GM12878 (cell line): ENCODE results near the gene TEDC1. TPM values are rescaled to one million over a fixed set of nuclear protein-coding genes. Genes with fewer than 3 reads are reported as not detected.

Experiments used
- ATAC-seq: fragments of 200-7000 bp; cut with Tn5 transposase; 3 replicates; pipeline ENCODE4 v1.9.1; 2020; ENCODE audit warnings: mild to moderate bottlenecking, moderate library complexity
- BruUV-seq: library from RNA; stranded (reverse); fragments of 400-500 nt; replicated peaks from 2 replicates; lab custom pipeline; 2021; lab: Mats Ljungman, UMichigan
- CTCF ChIA-PET: fragments of 300-600 bp; sonication (Branson Sonifier 250); formaldehyde crosslinking; extraction: SDS; loops from one replicate; lab custom pipeline; 2021; ENCODE audit warnings: inconsistent platforms; lab: Yijun Ruan, JAX
- POLR2A ChIA-PET: fragments of 350-600 bp; formaldehyde crosslinking; extraction: SDS; loops from one replicate; lab custom pipeline; 2021; ENCODE audit warnings: inconsistent platforms; lab: Charles Lee
- RAD21 ChIA-PET: fragments of 300-600 bp; sonication (Branson Sonifier 250); formaldehyde crosslinking; loops from one replicate; lab custom pipeline; 2023; ENCODE audit warnings: antibody characterized with exemption; ENCODE audit not compliant: unreplicated experiment; lab: Charles Lee
- SMC1A ChIA-PET: fragments of 300-600 bp; sonication (Branson Sonifier 250); formaldehyde crosslinking; loops from one replicate; lab custom pipeline; 2023; ENCODE audit not compliant: unreplicated experiment, uncharacterized antibody; lab: Charles Lee
- DNase-seq: peaks from one replicate; pipeline ENCODE4 v3.0.0-alpha.2; 2011; ENCODE audit warnings: low read depth, low spot score
- FAIRE-seq: peaks from 3 replicates; lab custom pipeline; 2011; peaks lifted over from hg19 to GRCh38; lab: Jason Lieb, UNC
- H2AFZ ChIP-seq: 2 replicates; pipeline ENCODE4 v1.6.0; 2011; ENCODE audit warnings: low read depth, low read length, control low read depth; ENCODE audit not compliant: control insufficient read depth
- H3K27ac ChIP-seq: 2 replicates; pipeline ENCODE4 v1.5.1; 2011; ENCODE audit warnings: control low read depth; ENCODE audit not compliant: control insufficient read depth, insufficient read depth
- H3K27me3 ChIP-seq, 2 experiments: replicated peaks in 1 of 2; 2 replicates each; pipeline versions ENCODE4 v1.6.0 to v1.6.1; 2011; ENCODE audit warnings: low read length in 1 of 2; ENCODE audit not compliant: control insufficient read depth in 2 of 2, insufficient read depth in 2 of 2
- H3K36me3 ChIP-seq, 2 experiments: 2 replicates each; pipeline ENCODE4 v1.5.1; 2011; ENCODE audit warnings: low read length in 1 of 2; ENCODE audit not compliant: control insufficient read depth in 2 of 2, insufficient read depth in 2 of 2
- H3K4me1 ChIP-seq: 2 replicates; pipeline ENCODE4 v1.6.1; 2011; ENCODE audit warnings: mild to moderate bottlenecking, low read length, moderate library complexity, mixed read lengths; ENCODE audit not compliant: control insufficient read depth, insufficient read depth
- H3K4me2 ChIP-seq: 2 replicates; pipeline ENCODE4 v1.6.0; 2011; ENCODE audit warnings: control low read depth; ENCODE audit not compliant: control insufficient read depth, insufficient read depth
- H3K4me3 ChIP-seq: fragments of 200-600 bp; sonication (generic); 2 replicates; pipeline ENCODE4 v1.5.1; 2016
- H3K79me2 ChIP-seq: 2 replicates; pipeline ENCODE4 v1.6.0; 2011; ENCODE audit warnings: low read length; ENCODE audit not compliant: control insufficient read depth, insufficient read depth
- H3K9ac ChIP-seq: 2 replicates; pipeline ENCODE4 v1.8.0; 2011; ENCODE audit warnings: low read length, control low read depth, mixed read lengths; ENCODE audit not compliant: control insufficient read depth, insufficient read depth
- H3K9me3 ChIP-seq: replicated peaks from 3 replicates; pipeline ENCODE4 v1.5.1; 2011; ENCODE audit warnings: mild to moderate bottlenecking, low read length; ENCODE audit not compliant: control insufficient read depth, insufficient read depth
- H4K20me1 ChIP-seq: 2 replicates; pipeline ENCODE4 v1.6.0; 2011; ENCODE audit not compliant: control insufficient read depth, insufficient read depth
- ATF2 ChIP-seq: IDR thresholded peaks from 2 replicates; pipeline ENCODE4 v1.6.1; 2012; ENCODE audit warnings: low read length, inconsistent platforms
- BACH1 ChIP-seq: fragments of 450-650 bp; IDR thresholded peaks from 2 replicates; pipeline ENCODE4 v1.6.1; 2017; ENCODE audit warnings: mild to moderate bottlenecking, borderline replicate concordance
- CUX1 ChIP-seq: IDR thresholded peaks from 2 replicates; pipeline ENCODE4 v1.6.1; 2012; ENCODE audit warnings: improper control_type of control experiment, low read depth, low read length; ENCODE audit not compliant: insufficient replicate concordance
- KAT2A ChIP-seq: conservative IDR thresholded peaks from 2 replicates; pipeline ENCODE4 v1.6.1; 2011; ENCODE audit warnings: low read depth, low read length; ENCODE audit not compliant: control insufficient read depth
- NR2F1 ChIP-seq: fragments of 450-650 bp; conservative IDR thresholded peaks from 2 replicates; pipeline ENCODE4 v1.6.1; 2017; ENCODE audit warnings: mild to moderate bottlenecking
- RELA ChIP-seq: fragments of 450-650 bp; IDR thresholded peaks from 2 replicates; pipeline ENCODE4 v1.8.0; 2014; ENCODE audit warnings: borderline replicate concordance; ENCODE audit not compliant: partially characterized antibody
- TARDBP ChIP-seq: IDR thresholded peaks from 2 replicates; pipeline ENCODE4 v1.6.1; 2016; ENCODE audit warnings: borderline replicate concordance
- USF2 ChIP-seq: IDR thresholded peaks from 2 replicates; pipeline ENCODE4 v1.6.1; 2011; ENCODE audit warnings: low read depth, low read length, improper control_type of control experiment, borderline replicate concordance
- WGBS: methylation state at CpG from one replicate; pipeline ENCODE4 v1.1.6; 2016; ENCODE audit warnings: low lambda C conversion rate; ENCODE audit not compliant: insufficient replicate concordance, insufficient coverage; ENCODE audit errors: missing lambda C conversion rate; 5-methylcytosine and 5-hydroxymethylcytosine counted together
- in situ Hi-C: fragments of 300-500 bp; cut with MboI; formaldehyde crosslinking; loops from 9 replicates; pipeline ENCODE4 v1.14.3; 2018; ENCODE audit warnings: mixed read lengths
- intact Hi-C: fragments of 100-400 bp; cut with micrococcal nuclease; formaldehyde crosslinking; loops from one replicate; pipeline ENCODE4 v1.14.2; 2022; ENCODE audit not compliant: unreplicated experiment
- polyA plus RNA-seq, 11 experiments: library from polyadenylated mRNA; depleted of rRNA in 4 of 11; unstranded in 6 of 11; stranded (reverse) in 5 of 11; fragments of >200 nt; fragmentation: Nextera tagmentation in 4 of 11; fragmentation: Illumina TruSeq in 1 of 11; extraction: Ambion mirVana in 4 of 11; extraction: Trizol in 1 of 11; gene quantifications; 1 replicate in 1 of 11; 2 replicates in 10 of 11; pipeline versions ENCODE4 v1.2.1 to v1.2.3, GENCODE V29; 2011 to 2016; ENCODE audit warnings: inconsistent platforms in 2 of 11, missing spikeins in 2 of 11, low read depth in 1 of 11
- total RNA-seq, 4 experiments: library from RNA; depleted of rRNA in 3 of 4; stranded (reverse); fragments of >200 nt in 3 of 4; fragmentation: Illumina TruSeq in 1 of 4; extraction: Trizol in 1 of 4; gene quantifications; 2 replicates each; pipeline versions ENCODE4 v1.2.1 to v1.2.3, GENCODE V29; 2013 to 2021
- TF ChIP-seq, protein P1 (sequence below): fragments of 450-650 bp; IDR thresholded peaks from 2 replicates; pipeline ENCODE4 v1.6.1; 2014; ENCODE audit warnings: mild to moderate bottlenecking
- TF ChIP-seq, protein P2 (sequence below), 3 experiments: IDR thresholded peaks in 2 of 3; conservative IDR thresholded peaks in 1 of 3; 2 replicates each; pipeline ENCODE4 v1.5.1; 2011; ENCODE audit warnings: low read depth in 3 of 3, low read length in 3 of 3, mild to moderate bottlenecking in 3 of 3, control low read depth in 2 of 3, moderate library complexity in 2 of 3, inconsistent platforms in 1 of 3, mixed read lengths in 1 of 3; ENCODE audit not compliant: control insufficient read depth in 2 of 3, insufficient read depth in 1 of 3; ENCODE audit errors: extremely low read depth in 1 of 3

TEDC1 gene
- total and polyA plus RNA-seq, 10 of the 15 experiments (the other 5 are each of a cell fraction or from before 2014, with no cell fraction given): 0.19 to 34.2 (median 14.5) TPM

DNA sequence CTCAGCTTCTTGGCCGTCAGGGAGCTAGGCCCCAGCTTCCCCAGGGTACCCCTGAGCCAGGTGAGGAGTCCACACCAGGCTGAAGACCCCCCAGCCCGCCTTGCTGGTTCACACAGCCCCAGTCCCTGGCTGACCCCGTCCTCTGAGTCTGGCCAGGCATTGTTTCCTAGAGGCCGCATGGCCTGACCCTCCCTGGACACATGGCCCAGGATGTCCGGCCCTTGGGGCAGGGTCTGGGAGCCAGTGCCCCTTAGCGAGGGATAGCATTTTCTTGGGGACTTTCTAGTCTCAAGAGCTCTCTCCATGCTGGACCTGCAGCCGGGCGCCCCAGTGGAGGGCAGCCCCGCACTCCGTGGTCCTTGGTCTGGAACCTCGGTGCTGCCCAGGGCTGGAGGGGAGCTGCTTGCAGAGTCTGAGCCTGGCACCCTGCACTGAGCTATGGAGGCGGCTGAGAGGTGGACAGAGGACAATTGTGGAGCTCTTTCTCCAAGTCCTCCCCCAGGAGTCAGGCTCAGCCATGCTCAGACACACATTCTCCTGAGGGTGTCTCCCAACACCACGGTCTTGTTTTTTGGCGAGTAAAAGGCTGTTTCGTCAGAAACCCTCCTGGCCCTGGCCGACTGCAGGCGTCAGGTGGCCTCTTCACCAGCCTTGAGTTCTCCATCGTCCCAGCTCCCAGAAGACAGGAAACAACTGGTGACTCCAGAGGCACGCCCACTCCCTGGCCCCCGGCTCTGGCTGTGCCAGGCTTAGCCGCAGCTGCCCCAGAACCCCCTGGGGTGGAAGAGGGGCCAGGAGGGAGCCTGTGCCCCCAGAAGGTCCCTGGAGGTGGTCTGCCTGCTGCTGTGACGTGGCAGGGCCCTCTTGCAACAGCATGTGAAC, 34.1 kb upstream of the TEDC1 start:
- ChIA-PET RAD21 (no interaction called here), POLR2A (no interaction called here), CTCF (interaction anchor here (1.4 to 1.6 kb wide), 2 partner anchors 24 to 33 kb away, joined by 3 to 8 read pairs; no protein-coding TSS in a partner anchor), SMC1A (interaction anchor here (0.7 kb wide), 1 partner anchor 105 kb away, joined by 3 read pairs; no protein-coding TSS in a partner anchor)
- no peaks in the 10 kb centered on the region for H3K27me3 ChIP-seq
- H3K79me2 ChIP-seq: no peaks in the 10 kb centered on the region
- FAIRE-seq (no peak), DNase-seq (no peak), ATAC-seq (no peak)
- no peaks in the 10 kb centered on the region for H3K9me3 ChIP-seq
- H3K4me1 ChIP-seq: no peaks in the 10 kb centered on the region
- BruUV-seq: no TSS peak
- no peak overlapping the region for H3K27ac ChIP-seq
- no peak overlapping the region for H2AFZ ChIP-seq
- no peak overlapping the region for H3K4me2 ChIP-seq
- H3K4me3 ChIP-seq: no peak overlapping the region
- H3K9ac ChIP-seq: no peak overlapping the region
- H4K20me1 ChIP-seq: no peaks in the 10 kb centered on the region; the same call in 1 of the 2 replicates
- intact Hi-C loops (no loop called here), in situ Hi-C loops (loop anchor here (5.0 kb wide), 1 partner anchor 60 kb away; no protein-coding TSS in a partner anchor)
- WGBS: 98% methylated on average over 22 of the region's 22 CpGs
- peaks cover 3 to 31% of the 10 kb centered on the region in 2 experiments; a peak in 3 of 4 replicates for H3K36me3 ChIP-seq
- TF ChIP-seq TARDBP (no peak), NR2F1 (no peak), CUX1 (no peak), BACH1 (no peak), KAT2A (no peak), ATF2 (no peak), RELA (no peak), USF2 (no peak)
- TF ChIP-seq, protein P1, sequence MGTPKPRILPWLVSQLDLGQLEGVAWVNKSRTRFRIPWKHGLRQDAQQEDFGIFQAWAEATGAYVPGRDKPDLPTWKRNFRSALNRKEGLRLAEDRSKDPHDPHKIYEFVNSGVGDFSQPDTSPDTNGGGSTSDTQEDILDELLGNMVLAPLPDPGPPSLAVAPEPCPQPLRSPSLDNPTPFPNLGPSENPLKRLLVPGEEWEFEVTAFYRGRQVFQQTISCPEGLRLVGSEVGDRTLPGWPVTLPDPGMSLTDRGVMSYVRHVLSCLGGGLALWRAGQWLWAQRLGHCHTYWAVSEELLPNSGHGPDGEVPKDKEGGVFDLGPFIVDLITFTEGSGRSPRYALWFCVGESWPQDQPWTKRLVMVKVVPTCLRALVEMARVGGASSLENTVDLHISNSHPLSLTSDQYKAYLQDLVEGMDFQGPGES: no peak
- TF ChIP-seq, protein P2, sequence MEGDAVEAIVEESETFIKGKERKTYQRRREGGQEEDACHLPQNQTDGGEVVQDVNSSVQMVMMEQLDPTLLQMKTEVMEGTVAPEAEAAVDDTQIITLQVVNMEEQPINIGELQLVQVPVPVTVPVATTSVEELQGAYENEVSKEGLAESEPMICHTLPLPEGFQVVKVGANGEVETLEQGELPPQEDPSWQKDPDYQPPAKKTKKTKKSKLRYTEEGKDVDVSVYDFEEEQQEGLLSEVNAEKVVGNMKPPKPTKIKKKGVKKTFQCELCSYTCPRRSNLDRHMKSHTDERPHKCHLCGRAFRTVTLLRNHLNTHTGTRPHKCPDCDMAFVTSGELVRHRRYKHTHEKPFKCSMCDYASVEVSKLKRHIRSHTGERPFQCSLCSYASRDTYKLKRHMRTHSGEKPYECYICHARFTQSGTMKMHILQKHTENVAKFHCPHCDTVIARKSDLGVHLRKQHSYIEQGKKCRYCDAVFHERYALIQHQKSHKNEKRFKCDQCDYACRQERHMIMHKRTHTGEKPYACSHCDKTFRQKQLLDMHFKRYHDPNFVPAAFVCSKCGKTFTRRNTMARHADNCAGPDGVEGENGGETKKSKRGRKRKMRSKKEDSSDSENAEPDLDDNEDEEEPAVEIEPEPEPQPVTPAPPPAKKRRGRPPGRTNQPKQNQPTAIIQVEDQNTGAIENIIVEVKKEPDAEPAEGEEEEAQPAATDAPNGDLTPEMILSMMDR (IDR thresholded peaks at IDR 0.05 in 2 of 3, conservative IDR thresholded peaks at IDR 0.05 in 1 of 3; ENCODE audit: control insufficient read depth in 2 of 3, extremely low read depth in 1 of 3, insufficient read depth in 1 of 3, low read depth in 3 of 3, low read length in 3 of 3): no peak
